KMS-11 (cell line): Measurements from ENCODE around the gene DACT2.

Experiments used
- H2AFZ ChIP-seq: fragments of 200-600 bp; sonication (generic); 2 replicates; pipeline ENCODE4 v1.6.1; 2016; ENCODE audit warnings: antibody characterized with exemption, mixed run types, low read depth
- H3K27ac ChIP-seq: fragments of 200-600 bp; sonication (generic); 2 replicates; pipeline ENCODE4 v1.6.1; 2016; ENCODE audit warnings: mild to moderate bottlenecking, mixed run types
- H3K27me3 ChIP-seq: fragments of 200-600 bp; sonication (generic); 2 replicates; pipeline ENCODE4 v1.6.1; 2017; ENCODE audit warnings: mild to moderate bottlenecking, low read depth, mixed run types, moderate library complexity; ENCODE audit not compliant: insufficient read depth
- H3K36me3 ChIP-seq: fragments of 200-600 bp; sonication (generic); 2 replicates; pipeline ENCODE4 v1.6.1; 2017; ENCODE audit warnings: mild to moderate bottlenecking, mixed run types; ENCODE audit not compliant: insufficient read depth
- H3K4me1 ChIP-seq: fragments of 200-600 bp; sonication (generic); 2 replicates; pipeline ENCODE4 v1.6.1; 2016; ENCODE audit warnings: mild to moderate bottlenecking, low read depth, mixed run types; ENCODE audit not compliant: poor library complexity, severe bottlenecking
- H3K4me2 ChIP-seq: fragments of 200-600 bp; sonication (generic); 2 replicates; pipeline ENCODE4 v1.7.0; 2016; ENCODE audit warnings: mild to moderate bottlenecking, mixed run types
- H3K4me3 ChIP-seq: fragments of 200-600 bp; sonication (generic); IDR thresholded peaks from 2 replicates; pipeline ENCODE4 v1.6.1; 2017; ENCODE audit warnings: low read depth, low read length, mixed read lengths; ENCODE audit not compliant: insufficient read depth
- H3K79me2 ChIP-seq: fragments of 200-600 bp; sonication (generic); 2 replicates; pipeline ENCODE4 v1.6.1; 2016; ENCODE audit warnings: low read depth, mixed run types; ENCODE audit not compliant: insufficient read depth
- H3K9ac ChIP-seq: fragments of 200-600 bp; sonication (generic); 2 replicates; pipeline ENCODE4 v1.6.1; 2016; ENCODE audit warnings: mild to moderate bottlenecking, mixed run types
- H4K20me1 ChIP-seq: fragments of 200-600 bp; sonication (generic); 2 replicates; pipeline ENCODE4 v1.6.1; 2016; ENCODE audit warnings: mild to moderate bottlenecking, mixed run types; ENCODE audit not compliant: insufficient read depth
- CTCF ChIP-seq: fragments of 200-600 bp; sonication (generic); conservative IDR thresholded peaks from 2 replicates; pipeline ENCODE4 v1.6.1; 2017; ENCODE audit warnings: low read depth, mild to moderate bottlenecking, antibody characterized with exemption, low read length, moderate library complexity, mixed read lengths

Gene DACT2

GRCh38 chr6:168332020-168332419, 12.4 kb upstream of the DACT2 start:
- no peak overlapping the region for H2AFZ ChIP-seq
- no peak overlapping the region for H3K4me3 ChIP-seq
- peaks cover 10% of the 10 kb centered on the region for H3K4me1 ChIP-seq
- H4K20me1 ChIP-seq: no peaks in the 10 kb centered on the region
- TF ChIP-seq CTCF: no peak
- no peaks in the 10 kb centered on the region for H3K36me3 ChIP-seq
- H3K9ac ChIP-seq: no peak overlapping the region
- no peaks in the 10 kb centered on the region for H3K79me2 ChIP-seq
- no peaks in the 10 kb centered on the region for H3K27me3 ChIP-seq
- H3K27ac ChIP-seq: no peak overlapping the region
- H3K4me2 ChIP-seq: no peak overlapping the region

- H3K36me3 ChIP-seq: no peaks in the 10 kb centered on the region
- no peak for TF ChIP-seq CTCF
- H3K4me1 ChIP-seq: peaks cover under 1% of the 10 kb centered on the region
- no peak overlapping the region for H3K9ac ChIP-seq
- no peaks in the 10 kb centered on the region for H3K79me2 ChIP-seq
- H2AFZ ChIP-seq: no peak overlapping the region
- no peaks in the 10 kb centered on the region for H4K20me1 ChIP-seq
- H3K4me2 ChIP-seq: no peak overlapping the region
- H3K27me3 ChIP-seq: no peaks in the 10 kb centered on the region
- no peak overlapping the region for H3K27ac ChIP-seq
- no peak overlapping the region for H3K4me3 ChIP-seq
Measured at GRCh38 chr6:168331058-168331457, 11.5 kb upstream of the DACT2 start.

- no peak for TF ChIP-seq CTCF
- Histone ChIP-seq H3K4me1 (no peaks in the 10 kb centered on the region), H4K20me1 (no peaks in the 10 kb centered on the region)
Measured at GRCh38 chr6:168330403-168330802, 10.8 kb upstream of the DACT2 start.

GRCh38 chr6:168328086-168328485, 8.5 kb upstream of the DACT2 start:
- Histone ChIP-seq H3K79me2 (no peaks in the 10 kb centered on the region), H3K9ac (no peak overlapping the region), H4K20me1 (no peaks in the 10 kb centered on the region), H3K27ac (no peak overlapping the region), H3K36me3 (no peaks in the 10 kb centered on the region), H3K27me3 (no peaks in the 10 kb centered on the region), H3K4me2 (no peak overlapping the region), H2AFZ (no peak overlapping the region), H3K4me3 (no peak overlapping the region), H3K4me1 (no peaks in the 10 kb centered on the region)
- TF ChIP-seq CTCF: no peak

More at GRCh38 chr6:168330403-168330802, 10.8 kb upstream of the DACT2 start:
- H3K79me2 ChIP-seq: no peaks in the 10 kb centered on the region
- H3K4me3 ChIP-seq: no peak overlapping the region
- no peak overlapping the region for H3K9ac ChIP-seq
- H3K27me3 ChIP-seq: no peaks in the 10 kb centered on the region
- no peaks in the 10 kb centered on the region for H3K36me3 ChIP-seq
- no peak overlapping the region for H2AFZ ChIP-seq
- no peak overlapping the region for H3K4me2 ChIP-seq
- H3K27ac ChIP-seq: no peak overlapping the region
